Measurements from ENCODE around the gene ACIN1. TPM values are rescaled to one million over a fixed set of nuclear protein-coding genes. Genes with fewer than 3 reads are reported as not detected.
A peak's percentile ranks its signal among the peaks of the same experiment; 100 is the strongest.
"Not testable (repeated sequence)": the region's sequence is repeated elsewhere in the genome, so short reads cannot be mapped to it uniquely, and the experiment has no call there.

The ACIN1 gene
- polyA plus RNA-seq, 4 donors: 53.8 to 228 (median 84.7) TPM

- H3K4me1 ChIP-seq (ENCODE audit: control insufficient read depth in 3 of 3, insufficient read depth in 2 of 3, low read depth in 1 of 3, low read length in 2 of 3): peaks cover 0 to 4% (median 0%) of the 10 kb centered on the region in 3 donors
- WGBS, 3 donors: 45 to 63% (median 62%) methylated on average over 5 of the region's 5 CpGs
- H3K27ac ChIP-seq (ENCODE audit: low read depth in 1 of 3, low read length in 2 of 3): no peak overlapping the region
- no peak overlapping the region for H3K4me3 ChIP-seq (ENCODE audit: low read depth in 1 of 3, low read length in 3 of 3)
- no peak for FAIRE-seq
- DNase-seq: no peak
- H3K36me3 ChIP-seq (ENCODE audit: control insufficient read depth in 3 of 3, insufficient read depth in 2 of 3, low read depth in 1 of 3, low read length in 3 of 3): no peaks in the 10 kb centered on the region
- no peaks in the 10 kb centered on the region for H3K9me3 ChIP-seq (ENCODE audit: control insufficient read depth in 2 of 2, insufficient read depth in 1 of 2, low read depth in 1 of 2, low read length in 1 of 2)
- H3K27me3 ChIP-seq (ENCODE audit: control insufficient read depth in 3 of 3, insufficient read depth in 3 of 3, low read length in 3 of 3): peaks cover 0 to 32% (median 4%) of the 10 kb centered on the region in 3 donors
Observed at GRCh38 chr14:23114120-23114458, 19.2 kb upstream of the ACIN1 start.

- Histone ChIP-seq H3K27ac (ENCODE audit: low read depth in 1 of 3, low read length in 2 of 3) (no peak overlapping the region), H3K4me1 (ENCODE audit: control insufficient read depth in 3 of 3, insufficient read depth in 2 of 3, low read depth in 1 of 3, low read length in 2 of 3) (peaks cover 0 to 4% (median 0%) of the 10 kb centered on the region in 3 donors), H3K36me3 (ENCODE audit: control insufficient read depth in 3 of 3, insufficient read depth in 2 of 3, low read depth in 1 of 3, low read length in 3 of 3) (no peaks in the 10 kb centered on the region), H3K27me3 (ENCODE audit: control insufficient read depth in 3 of 3, insufficient read depth in 3 of 3, low read length in 3 of 3) (peaks cover 0 to 32% (median 4%) of the 10 kb centered on the region in 3 donors), H3K9me3 (ENCODE audit: control insufficient read depth in 2 of 2, insufficient read depth in 1 of 2, low read depth in 1 of 2, low read length in 1 of 2) (peaks cover 0 to under 1% of the 10 kb centered on the region in 2 donors), H3K4me3 (ENCODE audit: low read depth in 1 of 3, low read length in 3 of 3) (no peak overlapping the region)
- WGBS, 3 donors: 57 to 73% (median 68%) methylated on average over 8 to 10 of the region's 10 CpGs
- no peak for DNase-seq
- no peak for FAIRE-seq
Observed at GRCh38 chr14:23113431-23114119, 18.6 kb upstream of the ACIN1 start.

GRCh38 chr14:23112359-23113178 lies 17.6 kb upstream of the ACIN1 start:
- H3K9me3 ChIP-seq (ENCODE audit: control insufficient read depth in 2 of 2, insufficient read depth in 1 of 2, low read depth in 1 of 2, low read length in 1 of 2): peaks cover 0 to 6% of the 10 kb centered on the region in 2 donors
- H3K4me1 ChIP-seq (ENCODE audit: control insufficient read depth in 3 of 3, insufficient read depth in 2 of 3, low read depth in 1 of 3, low read length in 2 of 3): peaks cover 0 to 4% (median 0%) of the 10 kb centered on the region in 3 donors
- no peak overlapping the region for H3K4me3 ChIP-seq (ENCODE audit: low read depth in 1 of 3, low read length in 3 of 3)
- no peaks in the 10 kb centered on the region for H3K36me3 ChIP-seq (ENCODE audit: control insufficient read depth in 3 of 3, insufficient read depth in 2 of 3, low read depth in 1 of 3, low read length in 3 of 3)
- 15 to 46% (median 20%) methylated on average over 12 of the region's 12 CpGs for WGBS, 3 donors
- no peak for FAIRE-seq
- DNase-seq: peak in 1 of 2 donors; percentile 22
- no peak overlapping the region for H3K27ac ChIP-seq (ENCODE audit: low read depth in 1 of 3, low read length in 2 of 3)
- peaks cover 0 to 32% (median 4%) of the 10 kb centered on the region in 3 donors for H3K27me3 ChIP-seq (ENCODE audit: control insufficient read depth in 3 of 3, insufficient read depth in 3 of 3, low read length in 3 of 3)

- H3K4me3 ChIP-seq (ENCODE audit: low read depth in 1 of 3, low read length in 3 of 3): no peak overlapping the region
- 32 to 61% (median 61%) methylated on average over 4 to 5 of the region's 5 CpGs for WGBS, 3 donors
- no peaks in the 10 kb centered on the region for H3K36me3 ChIP-seq (ENCODE audit: control insufficient read depth in 3 of 3, insufficient read depth in 2 of 3, low read depth in 1 of 3, low read length in 3 of 3)
- H3K9me3 ChIP-seq (ENCODE audit: control insufficient read depth in 2 of 2, insufficient read depth in 1 of 2, low read depth in 1 of 2, low read length in 1 of 2): peaks cover 0 to 6% of the 10 kb centered on the region in 2 donors
- DNase-seq: no peak
- H3K4me1 ChIP-seq (ENCODE audit: control insufficient read depth in 3 of 3, insufficient read depth in 2 of 3, low read depth in 1 of 3, low read length in 2 of 3): peaks cover 0 to 4% (median 0%) of the 10 kb centered on the region in 3 donors
- FAIRE-seq: no peak
- H3K27me3 ChIP-seq (ENCODE audit: control insufficient read depth in 3 of 3, insufficient read depth in 3 of 3, low read length in 3 of 3): peaks cover 0 to 27% (median 4%) of the 10 kb centered on the region in 3 donors
- H3K27ac ChIP-seq (ENCODE audit: low read depth in 1 of 3, low read length in 2 of 3): no peak overlapping the region
Observed at GRCh38 chr14:23110579-23111365, 15.8 kb upstream of the ACIN1 start.

GRCh38 chr14:23109769-23110168 lies 14.8 kb upstream of the ACIN1 start:
- FAIRE-seq: no peak
- Histone ChIP-seq H3K9me3 (ENCODE audit: control insufficient read depth in 2 of 2, insufficient read depth in 1 of 2, low read depth in 1 of 2, low read length in 1 of 2) (peaks cover 0 to 6% of the 10 kb centered on the region in 2 donors), H3K4me1 (ENCODE audit: control insufficient read depth in 3 of 3, insufficient read depth in 2 of 3, low read depth in 1 of 3, low read length in 2 of 3) (peaks cover 0 to 4% (median 0%) of the 10 kb centered on the region in 3 donors), H3K36me3 (ENCODE audit: control insufficient read depth in 3 of 3, insufficient read depth in 2 of 3, low read depth in 1 of 3, low read length in 3 of 3) (no peaks in the 10 kb centered on the region), H3K27ac (ENCODE audit: low read depth in 1 of 3, low read length in 2 of 3) (no peak overlapping the region), H3K27me3 (ENCODE audit: control insufficient read depth in 3 of 3, insufficient read depth in 3 of 3, low read length in 3 of 3) (peaks cover 0 to 27% (median 4%) of the 10 kb centered on the region in 3 donors), H3K4me3 (ENCODE audit: low read depth in 1 of 3, low read length in 3 of 3) (no peak overlapping the region)
- DNase-seq: no peak
- 84 to 97% (median 93%) methylated on average over 1 of the region's 1 CpG for WGBS, 3 donors

GRCh38 chr14:23108169-23108568 lies 13.2 kb upstream of the ACIN1 start:
- FAIRE-seq; H3K4me3 ChIP-seq (ENCODE audit: low read depth in 1 of 3, low read length in 3 of 3): not testable (repeated sequence)

GRCh38 chr14:23107620-23108019 lies 12.7 kb upstream of the ACIN1 start:
- not testable (repeated sequence) for H3K27ac ChIP-seq (ENCODE audit: low read depth in 1 of 3, low read length in 2 of 3); H3K36me3 ChIP-seq (ENCODE audit: control insufficient read depth in 3 of 3, insufficient read depth in 2 of 3, low read depth in 1 of 3, low read length in 3 of 3); FAIRE-seq; DNase-seq; H3K4me3 ChIP-seq (ENCODE audit: low read depth in 1 of 3, low read length in 3 of 3); H3K9me3 ChIP-seq (ENCODE audit: control insufficient read depth in 2 of 2, insufficient read depth in 1 of 2, low read depth in 1 of 2, low read length in 1 of 2); H3K4me1 ChIP-seq (ENCODE audit: control insufficient read depth in 3 of 3, insufficient read depth in 2 of 3, low read depth in 1 of 3, low read length in 2 of 3)
- peaks cover 0 to 34% (median 4%) of the 10 kb centered on the region in 3 donors for H3K27me3 ChIP-seq (ENCODE audit: control insufficient read depth in 3 of 3, insufficient read depth in 3 of 3, low read length in 3 of 3)
- WGBS, 3 donors: 83 to 97% (median 90%) methylated on average over 1 to 2 of the region's 5 CpGs

More at GRCh38 chr14:23108169-23108568, 13.2 kb upstream of the ACIN1 start:
- H3K4me1 ChIP-seq (ENCODE audit: control insufficient read depth in 3 of 3, insufficient read depth in 2 of 3, low read depth in 1 of 3, low read length in 2 of 3); H3K27ac ChIP-seq (ENCODE audit: low read depth in 1 of 3, low read length in 2 of 3); H3K9me3 ChIP-seq (ENCODE audit: control insufficient read depth in 2 of 2, insufficient read depth in 1 of 2, low read depth in 1 of 2, low read length in 1 of 2); H3K36me3 ChIP-seq (ENCODE audit: control insufficient read depth in 3 of 3, insufficient read depth in 2 of 3, low read depth in 1 of 3, low read length in 3 of 3); DNase-seq: not testable (repeated sequence)
- H3K27me3 ChIP-seq (ENCODE audit: control insufficient read depth in 3 of 3, insufficient read depth in 3 of 3, low read length in 3 of 3): peaks cover 0 to 38% (median 4%) of the 10 kb centered on the region in 3 donors
- WGBS, 3 donors: 88 to 90% (median 89%) methylated on average over 24 of the region's 24 CpGs

GRCh38 chr14:23106747-23107045 lies 11.8 kb upstream of the ACIN1 start:
- DNase-seq: no peak
- H3K4me3 ChIP-seq (ENCODE audit: low read depth in 1 of 3, low read length in 3 of 3): no peak overlapping the region
- FAIRE-seq: no peak

More at GRCh38 chr14:23106747-23107045, 11.8 kb upstream of the ACIN1 start:
- Histone ChIP-seq H3K27ac (ENCODE audit: low read depth in 1 of 3, low read length in 2 of 3) (no peak overlapping the region), H3K4me1 (ENCODE audit: control insufficient read depth in 3 of 3, insufficient read depth in 2 of 3, low read depth in 1 of 3, low read length in 2 of 3) (no peaks in the 10 kb centered on the region), H3K36me3 (ENCODE audit: control insufficient read depth in 3 of 3, insufficient read depth in 2 of 3, low read depth in 1 of 3, low read length in 3 of 3) (no peaks in the 10 kb centered on the region), H3K27me3 (ENCODE audit: control insufficient read depth in 3 of 3, insufficient read depth in 3 of 3, low read length in 3 of 3) (peaks cover 0 to 26% (median 0%) of the 10 kb centered on the region in 3 donors), H3K9me3 (ENCODE audit: control insufficient read depth in 2 of 2, insufficient read depth in 1 of 2, low read depth in 1 of 2, low read length in 1 of 2) (peaks cover 0 to 6% of the 10 kb centered on the region in 2 donors)
